Hematopoietic multipotent progenitor cell (in vitro differentiated cells): ENCODE data around the gene CNGB1. TPM values are rescaled to one million over a fixed set of nuclear protein-coding genes. Genes with fewer than 3 reads are reported as not detected.
A peak's percentile ranks its signal among the peaks of the same experiment; 100 is the strongest.
"Not testable (repeated sequence)": the region's sequence is repeated elsewhere in the genome, so short reads cannot be mapped to it uniquely, and the experiment has no call there.

ENCODE experiments used
- DNase-seq, 3 donors: peaks; one replicate each; pipeline ENCODE4 v3.0.0-alpha.2; 2011 to 2015; ENCODE audit warnings: low read depth in 2 of 3, low spot score in 2 of 3
- total RNA-seq: library from RNA; depleted of rRNA; stranded (reverse); fragments of >200 nt; gene quantifications from one replicate; pipeline ENCODE4 v1.2.3, GENCODE V29; 2012

CNGB1 gene
- total RNA-seq, 1 donor: not detected

- peak in 2 of 3 donors; percentile 42 to 53 for DNase-seq
These were observed 78.4 kb downstream of the CNGB1 start for GRCh38 chr16:57892447-57893096.

DNA sequence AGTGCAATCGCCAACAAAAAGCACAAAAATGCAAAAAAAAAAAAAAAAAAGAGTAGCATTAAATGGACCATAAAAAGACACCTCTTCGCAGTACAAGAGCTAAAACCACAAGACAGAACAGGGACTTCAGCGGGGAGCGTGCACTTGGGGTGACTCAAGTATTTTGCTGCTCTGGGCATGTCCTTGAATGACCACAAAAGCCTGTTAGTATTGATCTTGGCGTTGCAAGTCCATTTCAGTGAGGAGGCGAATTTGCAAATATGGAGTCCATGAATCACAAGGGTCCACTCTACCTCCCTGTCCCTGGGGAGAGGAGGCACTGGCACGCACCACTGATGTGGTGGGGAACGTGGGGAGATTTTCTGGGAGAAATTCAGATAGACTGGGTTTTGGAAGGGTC, 78.9 kb downstream of the CNGB1 start:
- no peak for DNase-seq

- DNase-seq: no peak
These were observed 80.2 kb downstream of the CNGB1 start for GRCh38 chr16:57890752-57891111.

GRCh38 chr16:57889960-57890751, 80.8 kb downstream of the CNGB1 start:
- DNase-seq: peak in 1 of 3 donors; percentile 42

GRCh38 chr16:57889522-57889921, 81.4 kb downstream of the CNGB1 start:
- no peak for DNase-seq

DNA sequence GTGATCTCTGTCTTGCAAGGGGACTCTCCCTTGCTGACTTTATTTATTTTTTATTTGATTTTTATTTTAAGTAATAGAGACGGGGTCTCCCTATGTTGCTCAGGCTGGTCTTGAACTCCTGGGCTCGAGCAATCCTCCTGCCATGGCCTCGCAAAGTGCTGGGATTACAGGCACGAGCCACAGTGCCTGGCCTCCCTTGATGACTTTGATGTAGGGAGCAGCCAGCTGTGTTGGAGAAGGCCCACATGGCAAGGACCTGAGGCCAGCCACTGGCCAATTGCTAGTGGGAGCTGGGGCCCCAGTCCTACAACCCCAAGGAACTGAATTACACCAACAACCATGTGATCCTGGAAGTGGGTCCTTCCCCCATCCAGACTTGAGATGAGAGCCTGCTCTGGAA, 81.8 kb downstream of the CNGB1 start:
- no peak for DNase-seq

DNA sequence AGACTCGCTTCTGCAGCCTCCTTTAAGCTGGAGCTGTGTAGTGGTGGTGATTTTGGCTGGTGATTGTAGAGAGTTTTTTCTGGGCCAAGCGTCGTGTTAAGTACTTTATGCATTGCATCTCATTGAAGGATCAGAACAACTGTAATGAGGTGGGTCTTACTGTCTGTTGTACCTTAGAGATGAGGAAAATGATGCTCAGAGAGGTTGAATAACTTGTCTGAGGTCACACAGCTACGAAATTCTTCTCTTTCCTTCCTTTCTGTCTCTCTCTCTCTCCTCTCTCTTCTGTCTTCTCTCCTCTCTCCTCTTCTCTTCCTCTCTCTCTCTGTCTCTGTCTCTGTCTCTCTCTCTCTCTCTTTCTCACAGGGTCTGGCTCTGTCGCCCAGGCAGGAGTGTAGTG, 82.8 kb downstream of the CNGB1 start:
- DNase-seq: no peak

- no peak for DNase-seq
These were observed 83.2 kb downstream of the CNGB1 start for GRCh38 chr16:57887711-57888110.

- no peak for DNase-seq
These were observed 84.5 kb downstream of the CNGB1 start for GRCh38 chr16:57886427-57886826.

- DNase-seq: no peak
These were observed 86.2 kb downstream of the CNGB1 start for GRCh38 chr16:57884655-57885133.

GRCh38 chr16:57883953-57884654, 86.8 kb downstream of the CNGB1 start:
- no peak for DNase-seq

DNA sequence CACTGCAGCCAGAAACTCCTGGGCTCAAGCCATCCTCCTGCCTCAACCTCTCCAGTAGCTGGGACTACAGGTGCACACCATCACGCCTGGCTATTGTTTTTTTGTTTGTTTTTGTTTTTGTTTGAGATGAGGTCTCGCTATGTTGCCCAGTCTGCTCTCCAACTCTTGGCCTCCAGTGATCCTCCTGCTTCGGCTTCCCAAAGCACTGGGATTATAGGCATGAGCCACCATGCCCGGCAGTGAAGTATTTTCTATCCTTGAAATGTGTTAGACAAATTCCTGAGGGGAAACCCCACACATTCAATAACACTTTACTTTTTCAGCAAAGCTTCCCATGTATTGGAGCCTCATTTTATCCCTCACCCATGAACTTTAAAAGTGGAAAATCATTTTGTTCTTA, 87.4 kb downstream of the CNGB1 start:
- no peak for DNase-seq

DNA sequence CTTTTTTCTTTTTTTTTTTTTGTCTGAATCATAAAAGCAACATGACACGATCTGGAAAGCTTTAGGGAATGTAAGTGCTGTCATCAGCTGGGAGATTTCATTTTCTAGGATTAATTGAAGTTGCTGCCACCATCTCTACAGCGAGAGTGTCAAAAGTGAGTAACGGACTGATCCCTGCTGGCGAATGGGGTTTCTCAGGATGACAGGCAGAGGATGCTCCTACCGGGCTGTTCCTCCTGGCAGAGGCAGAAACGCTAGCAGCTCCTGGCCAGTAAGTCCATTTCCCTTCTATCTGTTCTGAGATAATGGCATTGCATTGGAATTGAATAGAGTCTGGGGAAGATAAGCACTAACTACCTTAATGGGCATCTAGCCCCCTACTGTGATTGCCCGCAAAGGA, 88.1 kb downstream of the CNGB1 start:
- no peak for DNase-seq

DNA sequence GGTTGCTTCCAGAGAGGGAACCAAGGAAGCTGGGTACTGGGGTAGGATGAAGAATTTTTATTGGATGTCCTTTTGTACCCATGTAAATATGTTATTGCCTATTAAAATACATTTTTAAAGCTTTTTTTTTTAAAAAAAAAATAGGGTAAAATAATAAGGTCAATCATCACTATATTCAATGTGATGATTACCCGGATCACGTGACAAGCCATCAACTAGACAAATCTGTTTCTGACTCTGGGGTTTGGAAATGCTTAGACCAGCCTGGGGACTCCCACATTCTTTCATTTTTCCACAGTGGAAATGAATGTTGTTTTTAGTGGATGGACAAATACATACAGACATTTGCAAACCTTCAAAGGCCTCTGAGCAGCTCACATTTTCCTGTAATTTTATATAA, 88.7 kb downstream of the CNGB1 start:
- DNase-seq: no peak

DNA sequence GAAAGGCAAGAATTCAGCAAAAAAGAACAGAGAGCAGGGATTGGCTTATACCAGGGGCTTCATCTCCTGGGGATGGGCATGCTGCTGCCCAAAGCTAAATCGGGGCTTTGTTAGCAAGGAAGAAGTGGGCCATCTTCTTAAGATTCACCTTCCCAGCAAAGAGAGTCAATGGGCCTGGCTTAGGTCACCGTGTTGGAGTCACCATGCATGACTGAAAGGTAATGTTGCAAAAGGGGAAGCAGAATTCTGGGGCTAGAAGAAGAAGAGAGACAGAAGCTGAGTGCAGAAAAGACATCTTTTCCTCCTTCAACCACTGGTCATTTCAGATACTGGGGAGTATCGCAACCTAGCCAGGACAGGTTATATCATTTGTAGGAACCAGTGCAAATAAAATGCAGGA, 92.3 kb downstream of the CNGB1 start:
- DNase-seq: no peak

- no peak for DNase-seq
These were observed 94.7 kb downstream of the CNGB1 start for GRCh38 chr16:57876210-57876609.

DNA sequence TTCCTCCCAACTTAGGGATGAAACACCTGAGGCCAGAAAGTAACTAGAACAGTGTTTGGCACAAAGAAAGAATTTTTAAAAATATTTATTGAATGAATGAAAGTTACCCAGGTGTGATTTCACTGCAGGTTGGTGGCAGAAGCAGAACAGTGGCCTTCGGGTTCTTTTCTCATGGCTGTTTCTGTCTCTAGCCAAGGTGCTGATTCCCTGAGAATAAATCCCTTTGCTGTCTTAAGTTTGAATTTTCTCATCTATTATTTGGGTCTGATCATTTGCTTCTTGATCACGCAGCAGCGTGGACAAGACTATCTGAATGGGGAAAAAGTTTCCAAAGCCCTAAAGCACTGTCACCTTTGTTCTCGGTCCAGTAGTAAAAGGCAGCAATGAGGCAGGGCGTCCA, 95.6 kb downstream of the CNGB1 start:
- DNase-seq: no peak

DNA sequence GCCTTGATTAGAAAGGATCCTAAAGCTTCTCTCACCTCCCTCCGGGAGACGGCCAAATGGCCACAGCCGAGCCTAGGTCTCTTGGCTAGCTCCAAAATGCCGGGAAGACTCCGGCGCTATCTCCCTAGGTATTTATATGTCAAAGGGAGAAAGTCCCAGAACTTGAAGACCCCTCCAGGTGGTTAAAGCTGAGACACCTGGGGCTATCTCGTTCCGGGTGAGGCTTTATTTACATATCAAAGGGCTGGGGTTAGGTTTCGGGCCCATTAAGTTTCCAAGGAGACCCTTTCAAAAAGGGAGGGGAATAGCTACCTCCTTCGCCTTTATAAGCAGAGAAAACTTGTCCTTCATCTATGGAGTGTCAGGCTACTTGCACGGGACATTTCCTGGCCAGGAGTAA, 97.7 kb downstream of the CNGB1 start:
- DNase-seq: no peak

- not testable (repeated sequence) for DNase-seq
These were observed 98.2 kb downstream of the CNGB1 start for GRCh38 chr16:57872764-57873163.

- DNase-seq: no peak
These were observed 99.5 kb downstream of the CNGB1 start for GRCh38 chr16:57871456-57871855.

GRCh38 chr16:57870753-57871454, 100.0 kb downstream of the CNGB1 start:
- DNase-seq: peak in 1 of 3 donors; percentile 29
